HCT116 (cell line): Measurements from ENCODE around the gene IL1R2. TPM values are rescaled to one million over a fixed set of nuclear protein-coding genes. Genes with fewer than 3 reads are reported as not detected.

ENCODE experiments used
- ATAC-seq: fragments of 200-7000 bp; cut with Tn5 transposase; 2 replicates; pipeline ENCODE4 v1.9.1; 2020; ENCODE audit warnings: mild to moderate bottlenecking, moderate library complexity
- BruUV-seq: library from RNA; stranded (reverse); fragments of 400-500 nt; replicated peaks from 2 replicates; lab custom pipeline; 2021; lab: Mats Ljungman, UMichigan
- CTCF ChIA-PET: fragments of 300-600 bp; sonication (Branson Sonifier 250); formaldehyde crosslinking; loops from one replicate; lab custom pipeline; 2021; ENCODE audit warnings: antibody characterized with exemption; lab: Charles Lee
- POLR2A ChIA-PET: fragments of 300-600, 350-600 bp; sonication (Branson Sonifier 250); formaldehyde crosslinking; loops from one replicate; lab custom pipeline; 2021; ENCODE audit warnings: antibody characterized with exemption; lab: Charles Lee
- RAD21 ChIA-PET, 2 experiments: fragments of 300-600 bp; sonication (Branson Sonifier 250); formaldehyde crosslinking; loops; one replicate each; lab custom pipeline; 2023; ENCODE audit warnings: low total read pairs in 2 of 2; ENCODE audit not compliant: uncharacterized antibody in 2 of 2, unreplicated experiment in 2 of 2, low non-redundant PET in 1 of 2; lab: Charles Lee
- DNase-seq: peaks from one replicate; pipeline ENCODE4 v3.0.0-alpha.2; 2010; ENCODE audit warnings: low read depth, low spot score
- H2AFZ ChIP-seq: fragments of 200-600 bp; shearing (Covaris generic), sonication (generic); 2 replicates; pipeline ENCODE4 v1.6.1; 2017; ENCODE audit warnings: low read depth, mixed run types, mixed read lengths, antibody characterized with exemption, low read length; ENCODE audit not compliant: poor library complexity, severe bottlenecking
- H3K27ac ChIP-seq: 2 replicates; pipeline ENCODE4 v1.5.1; 2012; ENCODE audit warnings: low read depth, low read length
- H3K27me3 ChIP-seq: fragments of 200-600 bp; sonication (generic); 2 replicates; pipeline ENCODE4 v1.6.1; 2016; ENCODE audit warnings: mixed run types, low read length, mixed read lengths; ENCODE audit not compliant: insufficient read depth
- H3K36me3 ChIP-seq, 2 experiments: fragments of 200-500 bp in 1 of 2; fragments of 200-600 bp in 1 of 2; sonication (Bioruptor generic) in 1 of 2; sonication (generic) in 1 of 2; 2 replicates each; pipeline versions ENCODE4 v1.5.1 to v1.6.1; 2014 to 2016; ENCODE audit warnings: low read length in 2 of 2, inconsistent platforms in 1 of 2, mixed read lengths in 1 of 2, mixed run types in 1 of 2; ENCODE audit not compliant: insufficient read depth in 2 of 2, control insufficient read depth in 1 of 2
- H3K4me1 ChIP-seq, 2 experiments: fragments of 200-600 bp in 1 of 2; sonication (generic) in 1 of 2; 2 replicates each; pipeline versions ENCODE4 v1.5.1 to v1.6.1; 2012 to 2017; ENCODE audit warnings: low read length in 2 of 2, inconsistent platforms in 1 of 2, mild to moderate bottlenecking in 1 of 2, mixed read lengths in 1 of 2, mixed run types in 1 of 2, moderate library complexity in 1 of 2; ENCODE audit not compliant: insufficient read depth in 2 of 2, control insufficient read depth in 1 of 2
- H3K4me2 ChIP-seq: fragments of 200-600 bp; sonication (generic); 2 replicates; pipeline ENCODE4 v1.6.1; 2017; ENCODE audit warnings: mixed run types, low read length, mixed read lengths
- H3K4me3 ChIP-seq, 2 experiments: fragments of 200-600 bp in 1 of 2; sonication (generic) in 1 of 2; replicated peaks in 1 of 2; 2 replicates each; pipeline ENCODE4 v1.5.1; 2011 to 2016; ENCODE audit warnings: low read length in 2 of 2, control low read depth in 1 of 2, low read depth in 1 of 2, mild to moderate bottlenecking in 1 of 2, mixed read lengths in 1 of 2, mixed run types in 1 of 2
- H3K79me2 ChIP-seq: fragments of 200-600 bp; sonication (generic); 2 replicates; pipeline ENCODE4 v1.6.1; 2017; ENCODE audit warnings: mild to moderate bottlenecking, mixed run types, low read length, moderate library complexity, mixed read lengths; ENCODE audit not compliant: insufficient read depth
- H3K9ac ChIP-seq: fragments of 200-600 bp; sonication (generic); 2 replicates; pipeline ENCODE4 v1.6.1; 2016; ENCODE audit warnings: low read length, mixed read lengths
- H3K9me2 ChIP-seq: fragments of 200-600 bp; sonication (generic), shearing (Covaris generic); 2 replicates; pipeline ENCODE4 v1.6.1; 2017; ENCODE audit warnings: mixed run types, mild to moderate bottlenecking, moderate library complexity; ENCODE audit not compliant: insufficient read depth
- H3K9me3 ChIP-seq, 2 experiments: fragments of 200-500 bp in 1 of 2; fragments of 200-600 bp in 1 of 2; sonication (Bioruptor generic) in 1 of 2; sonication (generic) in 1 of 2; 2 replicates each; pipeline ENCODE4 v1.6.1; 2014 to 2017; ENCODE audit warnings: low read length in 2 of 2, mixed read lengths in 2 of 2, inconsistent platforms in 1 of 2, low read depth in 1 of 2, mild to moderate bottlenecking in 1 of 2, mixed run types in 1 of 2, moderate library complexity in 1 of 2; ENCODE audit not compliant: control insufficient read depth in 1 of 2, insufficient read depth in 1 of 2
- H4K20me1 ChIP-seq: fragments of 200-600 bp; sonication (generic), shearing (Covaris generic); 2 replicates; pipeline ENCODE4 v1.6.1; 2017; ENCODE audit warnings: mixed run types, mild to moderate bottlenecking, moderate library complexity; ENCODE audit not compliant: insufficient read depth
- ATF3 ChIP-seq: IDR thresholded peaks from 2 replicates; pipeline ENCODE4 v1.6.1; 2012
- CBX3 ChIP-seq: IDR thresholded peaks from 2 replicates; pipeline ENCODE4 v1.6.1; 2012; ENCODE audit warnings: low read depth
- EGR1 ChIP-seq: IDR thresholded peaks from 2 replicates; pipeline ENCODE4 v1.6.1; 2012; ENCODE audit warnings: low read depth
- EZH2 ChIP-seq: fragments of 200-600 bp; sonication (generic); IDR thresholded peaks from 2 replicates; pipeline ENCODE4 v1.6.1; 2017; ENCODE audit warnings: antibody characterized with exemption, mixed run types
- EZH2phosphoT487 ChIP-seq: fragments of 200-600 bp; IDR thresholded peaks from 2 replicates; pipeline ENCODE4 v1.6.1; 2018; ENCODE audit warnings: antibody characterized with exemption, borderline replicate concordance
- POLR2A ChIP-seq: IDR thresholded peaks from 2 replicates; pipeline ENCODE4 v1.7.0; 2011; ENCODE audit warnings: borderline replicate concordance; ENCODE audit not compliant: insufficient read depth, insufficient read length; ENCODE audit errors: extremely low read depth
- POLR2AphosphoS5 ChIP-seq: IDR thresholded peaks from 2 replicates; pipeline ENCODE4 v1.6.1; 2011; ENCODE audit warnings: mild to moderate bottlenecking, low read depth, low read length, moderate library complexity
- RAD21 ChIP-seq: IDR thresholded peaks from 2 replicates; pipeline ENCODE4 v1.6.1; 2012; ENCODE audit warnings: low read depth, mild to moderate bottlenecking
- SIN3A ChIP-seq: IDR thresholded peaks from 2 replicates; pipeline ENCODE4 v1.6.1; 2012; ENCODE audit warnings: low read depth
- SP1 ChIP-seq: IDR thresholded peaks from 2 replicates; pipeline ENCODE4 v1.6.1; 2012; ENCODE audit warnings: low read depth
- SRF ChIP-seq: IDR thresholded peaks from 2 replicates; pipeline ENCODE4 v1.6.1; 2012; ENCODE audit warnings: low read depth
- TCF7L2 ChIP-seq: IDR thresholded peaks from 2 replicates; pipeline ENCODE4 v1.7.0; 2011; ENCODE audit warnings: borderline replicate concordance, inconsistent platforms; ENCODE audit not compliant: insufficient read depth, insufficient read length; ENCODE audit errors: extremely low read depth
- ZFX ChIP-seq: fragments of 450-650 bp; IDR thresholded peaks from 2 replicates; pipeline ENCODE4 v1.6.1; 2017
- intact Hi-C: fragments of 100-400 bp; cut with micrococcal nuclease; formaldehyde crosslinking; loops from 2 replicates; pipeline ENCODE4 v1.10.0; 2022
- total RNA-seq: library from RNA; stranded (reverse); gene quantifications from one replicate; pipeline ENCODE4 v1.2.1, GENCODE V29; 2021; ENCODE audit not compliant: unreplicated experiment
- TF ChIP-seq, protein P1 (sequence below): IDR thresholded peaks from 2 replicates; pipeline ENCODE4 v1.6.1; 2012

IL1R2 gene
- total RNA-seq, 1 experiment from 2014 or later = 0.52 TPM

DNA sequence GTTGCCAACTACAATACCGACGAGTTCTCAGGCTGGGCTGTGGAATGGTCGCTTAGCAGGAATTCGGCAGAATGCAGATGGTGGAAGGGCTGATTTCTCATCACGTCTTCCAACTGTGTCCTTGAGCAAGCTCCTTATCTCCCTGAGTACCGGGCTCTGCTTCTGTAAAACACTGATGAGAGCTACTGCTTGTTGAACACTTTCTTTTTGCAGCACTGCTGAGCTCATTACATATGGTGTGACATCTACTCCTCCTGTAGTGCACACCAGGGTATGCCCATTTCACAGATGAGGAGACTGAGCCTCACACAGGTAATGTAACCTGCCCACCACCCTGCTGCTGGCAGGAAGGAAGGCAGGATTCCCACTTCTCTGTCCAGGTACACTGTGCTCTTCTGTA, 8.3 kb downstream of the IL1R2 start:
- H4K20me1 ChIP-seq = no peaks in the 10 kb centered on the region
- H3K9ac ChIP-seq = no peak overlapping the region
- ChIA-PET POLR2A (no interaction called here), RAD21 (no interaction called here), CTCF (interaction anchor here (1.4 kb wide), 1 partner anchor 241 kb away, joined by 4 read pairs; no protein-coding TSS in a partner anchor)
- TF ChIP-seq POLR2A = no peak
- TF ChIP-seq, protein P1, sequence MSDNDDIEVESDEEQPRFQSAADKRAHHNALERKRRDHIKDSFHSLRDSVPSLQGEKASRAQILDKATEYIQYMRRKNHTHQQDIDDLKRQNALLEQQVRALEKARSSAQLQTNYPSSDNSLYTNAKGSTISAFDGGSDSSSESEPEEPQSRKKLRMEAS = no peak
- TF ChIP-seq SRF = no peak
- TF ChIP-seq SP1 = no peak
- TF ChIP-seq CBX3 = no peak
- no peak for TF ChIP-seq SIN3A
- no peak for TF ChIP-seq RAD21
- no peak for TF ChIP-seq EZH2phosphoT487
- no peak for TF ChIP-seq ZFX
- BruUV-seq = no TSS peak
- H3K4me3 ChIP-seq = no peak overlapping the region
- no peak overlapping the region for H3K27ac ChIP-seq
- no peaks in the 10 kb centered on the region for H3K36me3 ChIP-seq
- no peak overlapping the region for H3K4me2 ChIP-seq
- H3K27me3 ChIP-seq = no peaks in the 10 kb centered on the region
- no peaks in the 10 kb centered on the region for H3K79me2 ChIP-seq
- H3K9me2 ChIP-seq = no peaks in the 10 kb centered on the region
- DNase-seq = no peak
- H3K4me1 ChIP-seq = no peaks in the 10 kb centered on the region; a peak in 1 of 4 replicates
- ATAC-seq = no peak
- H2AFZ ChIP-seq = no peak overlapping the region
- intact Hi-C loops = no loop called here
- no peaks in the 10 kb centered on the region for H3K9me3 ChIP-seq

GRCh38 chr2:102000813-102001766, 9.3 kb downstream of the IL1R2 start:
- no peaks in the 10 kb centered on the region for H3K9me3 ChIP-seq
- no peak overlapping the region for H3K27ac ChIP-seq
- no peak for DNase-seq
- no peak for ATAC-seq
- no peak overlapping the region for H2AFZ ChIP-seq
- TF ChIP-seq EZH2 (no peak), ZFX (no peak), CBX3 (no peak), EGR1 (no peak), TCF7L2 (no peak), POLR2AphosphoS5 (no peak), ATF3 (no peak)
- no peaks in the 10 kb centered on the region for H3K9me2 ChIP-seq
- no peaks in the 10 kb centered on the region for H4K20me1 ChIP-seq
- BruUV-seq = no TSS peak
- H3K27me3 ChIP-seq = no peaks in the 10 kb centered on the region
- ChIA-PET RAD21 (no interaction called here), CTCF (interaction anchor here (0.9 to 1.4 kb wide), 2 partner anchors 240 to 442 kb away, joined by 3 to 4 read pairs; no protein-coding TSS in a partner anchor), POLR2A (no interaction called here)
- H3K4me1 ChIP-seq = no peaks in the 10 kb centered on the region; a peak in 1 of 4 replicates
- no peak overlapping the region for H3K9ac ChIP-seq
- intact Hi-C loops = no loop called here
- H3K4me2 ChIP-seq = no peak overlapping the region
- no peaks in the 10 kb centered on the region for H3K36me3 ChIP-seq
- H3K79me2 ChIP-seq = no peaks in the 10 kb centered on the region
- H3K4me3 ChIP-seq = no peak overlapping the region
